Measurements from ENCODE around the gene KRT7.

- TF ChIP-seq CTCF (IDR thresholded peaks at IDR 0.05; ENCODE audit: insufficient read depth, low read length) (no peak), POLR2AphosphoS5 (IDR thresholded peaks at IDR 0.05; ENCODE audit: low read depth) (no peak), REST (IDR thresholded peaks at IDR 0.05; ENCODE audit: insufficient replicate concordance, low read depth) (no peak)
These were observed 49.1 kb upstream of the KRT7 start for GRCh38 chr12:52183971-52184370.
